NCI-H510A treated with DMSO at 0.1 percent for 48 hours (cell line): ENCODE results near the gene DLG2.

ENCODE experiments used
- DNase-seq: peaks from one replicate; lab custom pipeline; 2025; lab: John Stamatoyannopoulos, UW

DLG2 gene

DNA sequence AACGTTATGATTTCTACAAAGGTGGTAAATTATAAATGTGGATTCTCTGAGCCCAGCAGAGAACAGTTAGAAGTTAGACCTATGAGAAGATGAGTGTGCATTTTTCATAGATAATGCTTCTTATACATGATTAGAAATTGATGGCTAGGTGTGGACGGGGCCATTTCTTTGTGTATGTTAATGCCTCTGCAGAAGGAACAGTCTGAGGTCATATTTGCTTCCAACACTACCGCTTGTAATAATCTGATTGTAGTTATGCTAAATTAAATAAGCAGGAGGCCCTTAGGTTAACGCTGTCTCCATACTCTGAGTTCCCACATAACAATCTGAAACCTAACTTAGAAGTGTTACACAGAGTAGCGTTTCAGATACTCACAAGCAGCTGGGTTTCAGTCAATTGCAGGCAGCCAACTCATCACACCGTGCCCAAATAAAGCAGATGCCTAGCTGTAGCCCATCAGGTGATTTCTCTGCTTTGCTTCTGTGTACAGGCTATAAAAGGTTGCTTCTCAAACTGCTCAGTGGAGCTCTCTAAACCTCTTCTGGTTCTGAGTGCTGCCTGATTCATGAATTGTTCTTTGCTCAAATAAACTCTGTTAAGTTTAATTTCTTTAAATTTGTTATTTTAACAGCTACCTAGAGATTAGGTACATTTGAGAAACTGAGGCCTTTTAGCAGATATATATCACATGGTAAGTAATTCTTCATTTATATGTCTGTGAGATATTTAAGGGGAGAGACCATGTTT lies 1702.2 kb downstream of the DLG2 start:
- no peak for DNase-seq

DNA sequence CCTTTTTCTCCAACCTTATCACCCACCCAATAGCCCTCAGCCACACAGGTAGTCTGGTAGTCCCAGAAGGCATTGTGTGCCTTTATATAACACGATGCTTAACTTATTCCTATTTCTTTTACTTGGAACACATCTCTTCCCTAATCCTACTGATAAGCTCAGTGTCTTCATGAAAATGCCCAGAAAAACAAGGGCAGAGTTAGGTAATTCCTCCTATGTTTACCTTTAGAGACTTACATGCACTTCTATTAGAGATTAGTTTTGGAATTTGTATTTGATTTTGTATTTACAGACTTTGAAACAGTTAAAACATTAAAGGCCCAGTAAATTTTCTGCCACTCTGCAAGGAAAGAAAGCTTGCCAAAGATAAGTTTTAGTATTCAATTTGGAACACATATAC lies 1703.2 kb downstream of the DLG2 start:
- no peak for DNase-seq

DNA sequence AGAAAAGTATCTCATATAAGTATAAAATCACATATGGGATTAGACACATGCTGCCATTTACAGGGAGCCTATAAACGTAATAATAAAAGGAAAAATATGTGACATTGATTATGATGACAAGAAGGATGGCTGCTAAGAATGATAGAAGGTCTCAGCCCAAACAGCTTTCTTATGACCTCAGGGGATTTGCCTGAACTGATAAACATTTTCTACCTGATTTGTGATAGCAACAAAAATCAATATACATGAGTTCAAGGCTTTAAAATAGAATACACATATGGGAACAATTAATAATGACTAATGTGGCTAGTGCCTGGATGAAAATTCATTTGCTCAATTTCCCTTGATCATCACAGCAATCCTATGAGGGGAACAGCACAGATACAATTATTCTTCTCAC lies 1704.2 kb downstream of the DLG2 start:
- DNase-seq = no peak

DNA sequence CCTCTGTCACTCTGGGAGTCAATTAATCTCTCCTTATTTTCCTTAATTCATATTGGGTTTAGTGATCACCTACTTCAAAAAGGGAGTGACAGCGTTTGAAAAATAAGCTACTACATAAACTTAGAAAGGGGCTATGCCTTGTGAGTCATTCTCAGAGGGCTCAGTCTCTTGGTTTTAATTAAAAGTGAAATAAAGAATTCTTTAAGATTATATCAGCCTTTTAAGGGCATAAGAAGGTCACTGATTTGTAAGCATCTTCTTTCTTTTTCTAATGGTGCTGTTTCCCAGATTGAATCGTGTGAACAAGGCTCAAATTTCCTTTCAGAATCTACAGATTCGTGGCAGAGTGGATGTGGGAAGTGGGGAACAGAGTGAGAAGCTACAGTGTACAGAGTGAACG lies 1704.8 kb downstream of the DLG2 start:
- DNase-seq = no peak

DNA sequence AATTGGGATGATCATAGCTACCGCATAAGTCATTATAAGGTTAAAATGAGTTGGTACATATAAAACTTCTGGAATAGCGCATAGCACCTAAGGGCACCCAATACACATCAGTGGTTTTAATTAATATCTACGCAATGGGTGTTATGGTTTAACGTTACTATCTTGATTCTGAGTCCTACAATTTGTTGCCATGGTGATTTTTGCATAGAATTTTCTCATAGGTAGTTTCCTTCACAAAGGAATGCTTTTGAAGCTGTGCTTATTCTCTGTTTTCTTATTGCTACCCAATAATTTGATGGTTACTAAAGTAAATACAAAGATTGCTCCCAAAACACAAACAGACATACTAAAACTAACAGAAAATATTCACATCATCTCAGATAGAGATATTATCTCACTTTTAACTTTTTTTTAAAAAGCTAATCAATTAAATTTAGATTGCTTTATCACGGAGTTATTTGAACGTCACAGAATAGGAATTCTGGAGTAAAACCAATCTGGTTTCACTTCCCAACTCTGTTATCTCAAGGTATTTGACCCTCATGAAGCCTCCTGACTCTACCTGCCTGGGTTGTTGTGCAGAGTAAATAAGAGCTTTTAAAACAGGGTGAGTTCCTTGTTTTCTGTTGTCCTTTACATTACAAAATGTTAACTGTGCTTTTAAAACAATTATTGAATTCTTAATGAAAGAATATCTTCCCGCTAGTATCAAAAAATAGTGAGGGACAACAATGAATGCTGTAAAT lies 1705.5 kb downstream of the DLG2 start:
- no peak for DNase-seq

DNA sequence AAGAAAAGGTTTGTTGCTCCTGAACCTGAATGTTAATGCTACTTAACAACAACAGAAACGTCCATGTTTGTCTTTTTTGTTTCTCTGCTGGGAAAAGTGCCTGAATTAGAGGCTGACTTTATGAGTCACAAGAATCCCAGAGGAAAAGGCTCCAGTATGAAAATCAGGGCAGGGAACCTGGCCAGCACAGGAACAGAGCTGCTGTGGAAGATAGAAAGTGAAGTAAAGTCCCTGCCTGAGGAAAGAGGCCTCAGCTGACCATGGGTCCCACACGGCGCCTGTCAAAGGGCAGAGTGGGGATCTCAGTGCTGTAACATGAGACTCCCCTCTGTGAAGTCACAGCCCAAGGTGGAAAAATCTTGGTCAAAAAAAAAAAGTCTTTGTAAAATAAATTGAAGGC lies 1708.7 kb downstream of the DLG2 start:
- no peak for DNase-seq

DNA sequence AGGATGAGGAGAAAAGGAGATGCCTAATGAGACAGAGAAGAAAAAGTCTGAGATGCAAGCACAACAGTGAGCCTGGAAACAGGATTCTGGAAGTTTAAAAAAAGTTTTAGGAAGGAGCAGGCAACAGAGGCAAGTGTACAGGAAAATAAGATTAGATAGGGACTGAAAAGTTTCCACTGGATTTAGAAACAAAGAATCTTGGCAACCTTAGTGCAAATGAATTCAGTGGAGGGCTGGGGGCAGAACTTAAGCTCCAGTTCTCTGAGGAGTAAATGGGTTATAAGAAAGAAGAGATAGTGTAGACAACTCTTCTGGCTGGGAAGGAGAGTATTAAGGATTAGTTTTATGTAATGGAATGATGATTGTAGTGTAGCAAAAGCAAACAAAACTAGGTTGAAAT lies 1712.1 kb downstream of the DLG2 start:
- DNase-seq = no peak

DNA sequence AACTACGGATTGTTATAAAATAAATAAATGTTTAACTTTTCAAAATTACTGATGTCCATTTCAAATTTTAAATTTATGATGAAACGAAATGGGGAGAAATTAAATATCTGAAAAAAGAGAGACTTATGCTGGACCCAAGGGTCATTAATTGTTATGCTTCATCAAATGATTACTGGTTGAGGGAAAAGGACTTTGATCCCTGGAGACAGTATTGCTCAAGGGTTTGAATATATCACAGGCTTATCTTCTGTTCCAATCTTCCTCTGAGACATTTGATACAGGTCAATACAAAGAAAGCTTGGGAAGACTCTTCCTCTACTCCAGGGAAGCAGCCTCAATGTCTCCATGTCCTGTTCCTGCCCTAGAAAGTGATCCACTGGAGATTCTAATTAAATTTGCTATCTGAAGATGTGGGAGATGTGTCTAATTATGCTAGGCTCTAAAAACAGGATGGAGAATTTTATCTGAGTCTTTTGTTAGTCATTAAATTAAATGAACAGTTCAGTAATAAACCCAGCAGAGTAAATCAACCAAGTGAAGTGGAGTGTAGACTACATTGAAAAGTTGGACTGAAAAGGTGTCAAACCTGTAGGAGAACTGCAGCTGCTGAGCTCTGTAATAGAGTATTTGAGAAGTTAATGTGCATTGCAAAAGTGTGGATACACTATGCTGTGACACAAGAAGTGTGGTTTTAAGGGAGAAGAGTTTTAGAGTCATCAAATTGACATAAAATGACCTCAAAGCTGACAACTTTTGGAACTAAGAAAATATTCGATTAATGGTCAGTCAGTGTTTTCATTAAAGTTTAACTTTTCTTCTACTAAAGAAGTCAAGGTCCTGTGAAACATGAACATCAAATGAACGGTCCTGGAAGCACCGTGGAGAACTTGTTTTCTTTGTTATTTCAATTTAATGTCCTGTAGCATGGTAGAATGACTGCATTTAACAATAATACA lies 1717.3 kb downstream of the DLG2 start:
- no peak for DNase-seq

DNA sequence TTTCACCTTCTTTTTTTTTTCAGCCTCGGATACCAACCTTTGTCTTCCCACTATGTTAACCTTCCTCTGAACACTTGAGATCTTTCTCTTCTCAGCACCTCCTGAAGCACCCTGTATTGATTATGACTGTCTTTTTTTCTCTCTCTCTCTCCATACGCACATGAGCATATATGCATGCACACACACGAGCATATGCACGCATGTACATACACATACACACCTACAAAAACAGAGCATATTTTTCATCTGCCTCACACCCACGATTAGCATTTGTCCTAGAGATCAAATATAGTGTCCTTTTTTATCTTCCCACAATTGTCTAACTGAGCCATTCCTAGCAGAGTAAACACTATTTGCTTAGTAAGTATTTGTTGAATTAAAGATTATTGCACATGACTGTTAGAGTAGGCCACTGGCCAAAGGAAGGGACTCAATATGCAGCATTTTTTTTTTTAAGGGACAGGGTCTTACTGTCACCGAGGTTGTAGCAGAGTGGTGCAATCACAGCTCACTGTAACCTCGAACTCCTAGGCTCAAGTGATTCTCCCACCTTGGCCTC lies 1718.8 kb downstream of the DLG2 start:
- no peak for DNase-seq

DNA sequence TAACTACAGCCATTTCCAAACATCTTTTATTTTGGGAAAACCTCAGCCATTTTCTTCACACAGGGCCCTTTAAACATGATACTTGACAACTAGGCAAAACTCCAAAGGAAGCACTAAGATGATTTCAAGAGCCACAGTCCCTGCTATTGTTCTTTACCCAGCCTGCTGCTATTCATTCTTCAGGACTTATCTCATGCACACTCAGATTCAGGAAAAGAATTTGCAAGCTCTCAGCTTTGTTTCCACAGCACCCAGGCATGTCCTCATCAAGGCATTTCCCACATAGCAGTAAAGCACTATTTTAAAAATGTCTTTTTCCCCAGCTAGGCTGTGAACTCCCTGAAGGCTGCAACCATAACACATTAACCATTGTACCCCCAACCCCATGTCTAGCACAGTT lies 1731.6 kb downstream of the DLG2 start:
- DNase-seq = no peak

DNA sequence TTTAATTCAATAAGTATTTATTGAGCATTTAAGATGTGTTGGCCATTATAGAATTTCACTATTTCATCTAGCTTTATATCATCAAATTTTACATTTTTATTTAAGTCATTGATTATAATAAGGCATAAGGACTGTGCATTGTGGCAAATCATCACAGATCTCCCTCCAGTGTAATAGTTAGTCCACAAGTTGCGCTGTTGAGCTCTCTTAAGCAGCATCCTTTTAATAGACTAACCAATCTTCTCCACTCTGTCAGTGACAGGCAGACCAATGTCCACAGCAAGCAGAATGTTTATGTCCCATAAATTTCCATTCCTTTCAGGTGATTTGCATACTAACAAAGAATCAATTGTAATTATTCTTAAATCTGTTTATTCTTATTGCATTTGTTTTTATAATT lies 1745.7 kb downstream of the DLG2 start:
- no peak for DNase-seq

DNA sequence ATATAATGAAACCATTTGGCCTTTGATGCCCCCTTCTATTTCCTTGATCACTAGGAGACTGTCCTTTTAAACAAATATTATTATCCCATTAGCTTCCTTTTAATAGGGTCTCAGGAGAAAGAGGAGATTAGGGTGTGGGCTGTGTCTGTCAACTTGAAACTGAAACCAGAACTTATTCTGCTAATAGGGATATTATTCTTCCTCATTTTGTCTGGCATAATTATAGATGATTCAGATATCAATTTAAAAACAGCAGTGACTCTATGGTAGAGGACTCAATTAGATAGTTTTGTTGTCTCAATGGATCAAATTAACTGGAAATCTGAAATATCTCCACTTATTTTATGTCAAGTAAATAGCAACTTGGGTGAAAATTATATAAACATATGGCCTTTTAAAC lies 1756.1 kb downstream of the DLG2 start:
- DNase-seq = no peak

DNA sequence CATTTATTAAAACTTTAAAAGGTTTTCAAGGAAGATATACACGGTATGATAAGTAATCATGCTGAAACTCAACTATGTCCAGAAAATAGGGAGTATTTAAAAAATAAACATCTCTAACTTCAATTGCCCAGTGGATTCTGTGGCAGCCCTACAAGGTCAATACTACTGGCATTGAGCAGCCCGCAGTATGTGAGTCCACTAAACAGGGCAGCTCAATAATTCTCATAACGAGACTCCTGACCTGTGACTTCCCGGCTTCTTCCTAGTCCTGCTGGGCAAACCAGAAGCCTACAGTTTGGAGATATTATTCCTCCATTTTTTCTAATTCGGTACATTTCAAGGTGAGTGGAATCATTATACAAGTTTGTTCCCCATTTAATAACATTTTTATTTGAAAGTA lies 1760.5 kb downstream of the DLG2 start:
- no peak for DNase-seq

DNA sequence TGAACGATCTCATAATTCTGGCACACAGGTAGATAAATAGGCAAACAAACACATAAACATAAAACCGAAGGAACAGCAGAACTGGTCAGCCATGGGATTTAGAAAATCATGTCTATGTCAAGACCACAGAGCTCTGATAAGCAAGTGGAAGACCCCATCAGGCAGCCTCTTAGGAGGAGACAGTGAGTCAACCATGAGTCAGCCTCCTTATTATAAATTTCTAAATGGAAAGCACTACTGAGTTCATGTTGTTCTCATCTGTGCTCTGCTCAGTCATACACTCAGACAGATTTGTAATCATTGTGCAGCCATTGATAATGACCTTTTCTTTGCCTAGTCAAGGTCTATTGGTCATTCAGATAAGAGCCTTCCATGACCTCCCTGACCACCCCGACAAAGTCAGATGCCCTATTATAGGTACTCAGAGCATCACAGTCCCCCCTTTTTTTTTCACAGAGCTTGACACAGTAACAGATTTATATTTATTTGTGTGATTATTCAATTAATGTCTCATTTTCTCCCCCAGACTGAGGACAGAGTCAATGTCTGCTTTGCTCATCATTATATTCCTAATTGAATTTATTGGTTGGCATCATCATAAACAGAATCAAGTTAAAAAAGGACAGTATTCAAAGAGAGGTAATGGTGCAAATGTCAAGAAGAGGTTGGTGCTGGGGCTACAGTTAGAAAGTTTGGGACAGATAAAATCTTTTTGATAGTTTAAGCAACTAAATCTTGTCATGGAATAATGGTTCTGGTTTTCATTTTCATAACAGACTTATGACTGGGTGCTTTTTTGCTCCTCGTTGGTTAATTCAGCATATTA lies 1761.3 kb downstream of the DLG2 start:
- no peak for DNase-seq

DNA sequence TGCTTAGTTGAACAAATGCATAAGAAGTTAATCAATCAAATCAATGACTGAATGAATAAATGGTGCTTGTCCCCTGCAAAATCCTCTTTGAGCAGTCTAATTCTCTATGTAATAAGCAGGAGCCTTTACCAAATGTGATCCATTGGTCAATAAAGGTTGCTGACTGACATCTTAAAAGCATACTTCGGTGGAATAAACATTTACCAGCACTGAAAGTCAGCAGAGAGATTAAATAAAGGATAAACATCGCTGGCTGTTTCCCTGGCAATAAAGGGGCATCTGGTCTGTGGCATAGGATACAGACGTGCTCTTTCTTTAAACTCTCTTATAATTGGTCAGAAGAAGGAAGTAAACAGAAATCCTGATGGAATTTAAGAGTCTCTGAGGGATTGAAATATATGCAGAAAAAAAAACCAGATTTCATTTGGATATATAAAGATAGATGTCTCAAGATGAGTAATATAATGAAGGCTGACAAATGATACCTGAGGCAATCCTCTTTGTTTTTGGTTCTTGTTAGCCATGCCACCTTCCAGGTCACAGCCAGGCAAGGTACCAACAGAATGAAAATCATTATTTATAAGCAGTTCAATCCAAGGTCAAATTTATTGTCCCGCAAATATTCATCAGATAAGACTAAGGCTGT lies 1762.6 kb downstream of the DLG2 start:
- no peak for DNase-seq

DNA sequence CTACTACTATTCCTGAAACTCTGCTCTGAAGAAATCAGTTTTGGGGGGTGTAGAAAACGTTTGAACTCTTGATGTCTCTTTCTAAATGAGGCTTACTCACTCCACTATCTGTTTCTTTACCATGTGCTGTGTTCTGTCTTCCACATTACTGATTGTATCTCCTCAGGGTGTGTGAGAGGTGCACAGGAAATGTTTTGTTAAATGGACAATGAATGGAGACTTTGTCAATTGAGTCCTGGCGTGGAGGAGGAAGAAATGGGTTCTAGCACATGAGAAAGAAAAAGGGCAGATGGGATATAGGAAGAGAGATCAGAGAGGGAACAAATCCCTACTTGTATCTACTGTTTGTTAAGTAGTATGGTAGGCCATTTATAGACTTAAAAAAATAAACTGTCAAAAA lies 1763.9 kb downstream of the DLG2 start:
- DNase-seq = no peak

DNA sequence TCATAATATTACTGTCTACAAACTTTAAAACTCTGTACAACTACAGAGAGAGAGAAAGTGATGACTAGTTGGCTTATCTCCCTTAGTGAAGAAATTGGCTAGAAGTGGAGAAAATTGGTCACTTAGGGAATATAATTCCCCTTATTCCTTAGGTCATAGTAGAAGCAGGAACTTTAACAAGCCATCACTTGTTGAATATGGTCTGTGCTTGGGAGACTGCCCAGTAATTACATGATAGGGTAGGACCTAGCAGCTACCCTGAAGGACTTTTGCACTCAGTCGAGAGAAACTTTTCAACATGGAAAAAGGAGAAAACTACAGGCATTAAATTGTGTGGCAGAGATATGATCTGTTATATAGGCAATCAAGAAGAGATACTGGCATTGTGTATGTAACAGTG lies 1764.5 kb downstream of the DLG2 start:
- DNase-seq = no peak

DNA sequence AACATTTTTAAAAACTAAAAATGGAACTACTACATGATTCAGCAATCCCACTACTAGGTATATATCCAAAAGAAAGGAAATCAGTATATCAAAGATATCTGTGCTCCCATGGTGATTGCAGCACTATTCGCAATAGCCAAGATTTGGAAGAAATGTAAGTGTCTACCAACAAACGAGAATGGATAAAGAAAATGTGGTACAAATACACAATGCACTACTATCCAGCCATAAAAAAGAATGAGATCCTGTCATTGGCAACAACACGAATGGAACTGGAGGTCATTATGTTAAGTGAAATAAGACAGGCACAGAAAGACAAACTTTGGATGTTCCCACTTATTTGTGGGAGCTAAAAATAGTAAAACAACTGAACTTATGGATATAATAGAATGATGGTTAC lies 1765.1 kb downstream of the DLG2 start:
- no peak for DNase-seq

DNA sequence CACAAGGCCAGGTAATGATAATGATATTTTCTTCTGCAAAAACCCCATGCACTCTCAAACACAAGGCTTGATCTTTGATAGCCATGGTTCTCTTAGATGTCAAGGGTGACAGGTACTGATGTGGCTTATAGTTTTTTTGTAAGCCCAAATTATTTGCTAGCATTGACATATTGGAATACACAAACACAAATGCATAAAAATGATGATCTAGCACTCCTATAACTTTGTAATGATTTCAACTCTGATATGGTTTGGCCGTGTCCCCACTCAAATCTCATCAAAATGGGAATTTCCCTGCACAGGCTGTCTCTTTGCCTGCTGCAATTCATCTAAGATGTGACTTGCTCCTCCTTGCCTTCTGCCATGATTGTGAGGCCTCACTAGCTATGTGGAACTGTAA lies 1768.5 kb downstream of the DLG2 start:
- DNase-seq = no peak

DNA sequence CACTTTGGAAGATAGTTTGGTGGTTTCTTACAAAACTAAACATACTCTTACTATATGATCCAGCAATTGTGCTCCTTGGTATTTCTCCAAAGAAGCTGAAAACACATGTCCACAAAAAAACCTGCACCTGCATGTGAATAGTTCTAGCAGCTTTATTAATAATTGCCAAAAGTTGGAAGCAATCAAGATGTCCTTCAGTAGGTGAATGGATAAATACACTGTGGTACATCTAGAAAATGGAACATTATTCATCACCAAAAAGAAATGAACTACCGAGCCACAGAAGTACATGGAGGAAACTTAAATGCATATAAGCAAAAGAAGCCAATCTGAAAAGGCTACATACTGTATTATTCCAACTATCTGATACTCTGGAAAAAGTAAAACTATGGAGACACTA lies 1771.9 kb downstream of the DLG2 start:
- no peak for DNase-seq
